ENCODE data around the gene EHMT1.
A peak's percentile ranks its signal among the peaks of the same experiment; 100 is the strongest.
"Not testable (repeated sequence)": the region's sequence is repeated elsewhere in the genome, so short reads cannot be mapped to it uniquely, and the experiment has no call there.

Gene EHMT1

DNA sequence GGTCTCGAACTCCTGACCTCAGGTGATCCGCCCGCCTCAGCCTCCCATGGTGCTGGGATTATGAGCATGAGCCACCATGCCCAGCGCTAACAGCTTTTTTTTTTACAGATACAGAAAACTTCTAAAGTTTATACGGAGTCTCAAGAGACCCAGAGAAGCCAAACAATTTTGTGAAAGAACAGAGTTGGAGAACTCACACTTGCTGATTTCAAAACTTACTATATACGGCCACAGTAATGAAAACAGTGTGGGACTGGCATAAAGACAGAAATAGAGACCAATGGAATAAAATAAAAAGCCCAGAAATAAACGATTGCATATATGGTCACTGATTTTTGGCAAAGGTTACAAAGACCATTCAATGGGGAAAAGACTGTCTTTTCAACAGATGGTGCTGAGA lies 173.1 kb downstream of the EHMT1 start:
- FAIRE-seq = no peak

DNA sequence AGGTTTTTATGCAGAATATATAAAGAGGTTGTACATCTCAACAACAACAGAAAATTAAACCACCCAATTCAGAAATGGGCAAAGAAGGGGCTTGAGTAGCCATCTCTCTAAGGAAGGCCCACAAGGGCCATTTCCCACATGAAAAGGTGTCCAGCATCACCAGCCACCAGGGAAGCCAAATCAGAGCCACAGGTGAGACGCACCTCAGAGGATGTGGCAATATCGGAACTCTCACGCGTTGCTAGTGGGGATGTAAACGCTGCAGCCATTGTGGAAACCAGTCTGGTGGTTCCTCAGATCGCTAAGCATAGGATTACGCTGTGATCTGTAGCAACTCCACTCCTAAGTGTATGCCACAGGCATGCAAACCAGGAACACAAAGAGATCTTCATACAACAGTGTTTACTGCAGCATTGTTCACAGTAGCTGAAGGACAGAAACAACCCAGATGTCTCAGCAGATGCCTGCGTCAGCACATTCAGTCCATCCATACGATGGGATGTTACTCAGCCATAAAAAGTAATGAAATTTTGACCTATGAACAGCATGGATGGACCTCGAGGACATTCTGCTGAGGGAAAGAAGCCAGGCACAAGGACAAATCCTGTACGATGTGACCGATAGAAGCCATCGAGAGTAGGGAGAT lies 174.5 kb downstream of the EHMT1 start:
- FAIRE-seq = no peak

DNA sequence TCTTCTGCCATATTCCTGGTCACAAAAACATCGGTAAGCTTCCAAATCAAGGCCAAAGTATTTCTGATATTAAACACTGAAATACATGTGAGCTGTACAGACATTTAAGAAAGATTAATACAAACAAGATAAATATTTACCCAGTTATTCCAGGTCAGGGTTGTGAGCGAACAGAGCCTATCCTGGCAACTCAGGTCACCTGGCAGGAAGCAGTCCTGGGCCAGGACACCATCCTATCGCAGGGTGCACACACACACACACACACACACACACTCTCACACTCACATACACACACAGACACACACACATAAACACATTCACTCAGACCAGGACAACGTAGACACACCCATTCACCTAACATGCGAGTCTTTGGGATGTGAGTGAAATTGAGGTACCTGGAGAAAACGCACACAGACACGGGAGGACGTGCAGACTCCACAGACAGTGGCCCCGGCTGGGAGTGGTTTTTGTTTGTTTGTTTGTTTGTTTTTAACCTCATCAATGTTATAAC lies 176.4 kb downstream of the EHMT1 start:
- FAIRE-seq = peak; percentile 82

DNA sequence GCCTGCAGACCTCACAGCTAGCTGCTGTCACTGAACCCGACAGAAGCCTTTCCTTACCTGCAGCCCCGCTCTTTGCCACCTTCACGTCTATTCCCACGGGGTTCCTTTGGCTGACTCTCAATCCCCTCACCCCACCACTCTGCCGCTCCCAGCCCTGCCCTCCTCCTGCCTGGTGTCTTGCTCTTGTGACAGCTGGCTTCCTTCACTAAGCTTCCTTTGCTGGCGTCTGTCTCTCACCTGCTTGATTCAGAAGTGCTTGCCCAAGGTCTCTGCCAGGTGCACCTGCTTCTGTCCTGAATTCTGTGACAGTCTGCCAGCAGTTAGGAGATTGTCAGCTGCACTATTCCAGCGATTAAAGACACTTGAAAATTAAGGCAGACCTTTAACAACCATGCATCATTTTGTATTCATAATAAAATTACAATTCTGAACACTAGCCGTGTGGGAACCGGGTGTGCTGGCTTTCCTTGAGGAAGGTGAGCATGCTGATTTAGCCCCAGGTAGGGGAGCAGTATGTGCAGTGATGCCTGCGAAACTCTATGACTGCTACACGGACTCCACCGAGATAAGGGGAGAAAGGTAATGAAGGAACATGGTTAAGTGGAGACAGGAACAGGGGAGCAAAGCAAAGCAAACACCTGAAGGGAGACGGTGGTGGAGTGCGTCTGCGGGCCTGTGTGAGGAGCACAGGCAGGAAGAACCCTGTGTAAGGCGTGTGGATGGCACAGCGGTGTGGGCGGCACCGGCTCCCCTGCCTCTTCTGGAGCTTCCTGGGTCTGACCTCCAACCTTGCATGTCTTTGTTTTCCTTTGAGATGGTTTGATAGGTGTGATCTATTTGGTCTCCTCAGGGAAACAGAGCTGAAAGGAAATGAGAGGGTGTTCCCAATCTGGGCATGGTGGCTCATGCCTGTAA lies 178.7 kb downstream of the EHMT1 start:
- no peak for FAIRE-seq

DNA sequence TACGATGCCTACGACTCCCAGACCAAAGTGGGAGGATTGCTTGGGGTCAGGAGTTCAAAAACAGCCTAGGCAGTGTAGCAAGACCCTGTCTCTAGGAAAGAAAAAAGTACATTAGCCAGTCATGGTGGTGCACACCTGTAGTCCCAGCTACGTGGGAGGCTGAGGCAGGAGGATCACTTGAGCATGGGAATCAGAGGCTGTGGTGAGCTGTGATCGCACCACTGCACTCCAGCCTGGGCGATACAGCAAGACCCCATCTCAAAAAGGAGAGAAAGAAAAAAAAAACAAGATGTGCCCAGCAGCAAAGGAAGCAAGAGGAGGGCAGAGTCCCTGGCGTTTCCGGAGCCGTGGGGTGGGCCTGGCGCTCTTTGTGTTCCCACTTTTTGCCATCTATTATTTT lies 179.3 kb downstream of the EHMT1 start:
- no peak for FAIRE-seq

DNA sequence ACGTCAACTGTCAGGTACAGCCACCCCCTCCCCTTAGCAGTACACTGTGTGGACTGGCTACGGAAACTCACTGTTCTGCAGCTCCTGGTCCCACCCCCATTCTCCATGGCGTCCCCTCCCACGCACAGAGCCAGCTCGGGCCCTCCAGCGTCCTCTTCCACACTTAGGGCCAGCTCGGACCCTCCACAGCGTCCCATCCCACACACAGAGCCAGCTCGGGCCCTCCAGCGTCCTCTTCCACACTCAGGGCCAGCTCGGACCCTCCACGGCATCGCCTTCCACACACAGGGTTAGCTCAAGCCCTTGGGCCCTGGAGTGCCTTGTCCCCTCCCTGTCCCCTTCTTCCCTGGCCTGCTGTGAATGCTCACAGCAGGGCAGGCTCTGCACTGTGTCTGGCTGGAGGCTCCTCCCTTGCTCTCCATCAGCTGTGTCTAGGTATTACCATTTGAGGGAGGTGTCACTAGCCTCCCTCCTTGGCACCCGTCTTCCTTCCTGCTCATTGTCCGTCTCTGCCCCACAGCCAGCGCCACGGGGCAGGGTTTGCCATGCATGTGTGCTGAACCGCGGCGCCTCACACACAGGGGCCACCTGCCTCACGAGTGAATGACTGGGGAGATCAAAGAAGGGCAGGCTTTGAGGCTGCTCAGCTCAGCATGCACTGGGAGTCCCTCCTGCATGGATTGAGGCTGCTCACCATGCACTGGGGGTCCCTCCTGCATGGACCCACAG lies 180.3 kb downstream of the EHMT1 start:
- FAIRE-seq = no peak

DNA sequence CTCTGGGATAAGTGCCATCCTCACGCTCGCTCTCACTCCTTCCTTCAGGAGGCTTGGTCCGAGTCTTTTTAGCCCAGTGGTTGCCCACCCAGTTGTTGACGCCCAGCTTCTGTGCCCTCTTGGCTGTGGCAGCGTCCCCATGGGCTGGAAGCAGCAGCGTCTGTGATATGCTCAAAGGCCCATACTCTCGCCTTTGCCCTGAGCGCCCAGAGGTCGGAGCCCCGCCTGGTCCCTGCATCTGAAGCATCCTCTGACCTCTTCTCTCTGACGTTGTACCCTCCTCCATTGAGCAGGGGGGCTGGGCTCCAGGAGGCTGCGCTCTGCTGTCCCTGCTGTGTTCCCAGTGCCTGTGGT lies 180.8 kb downstream of the EHMT1 start:
- FAIRE-seq = no peak

DNA sequence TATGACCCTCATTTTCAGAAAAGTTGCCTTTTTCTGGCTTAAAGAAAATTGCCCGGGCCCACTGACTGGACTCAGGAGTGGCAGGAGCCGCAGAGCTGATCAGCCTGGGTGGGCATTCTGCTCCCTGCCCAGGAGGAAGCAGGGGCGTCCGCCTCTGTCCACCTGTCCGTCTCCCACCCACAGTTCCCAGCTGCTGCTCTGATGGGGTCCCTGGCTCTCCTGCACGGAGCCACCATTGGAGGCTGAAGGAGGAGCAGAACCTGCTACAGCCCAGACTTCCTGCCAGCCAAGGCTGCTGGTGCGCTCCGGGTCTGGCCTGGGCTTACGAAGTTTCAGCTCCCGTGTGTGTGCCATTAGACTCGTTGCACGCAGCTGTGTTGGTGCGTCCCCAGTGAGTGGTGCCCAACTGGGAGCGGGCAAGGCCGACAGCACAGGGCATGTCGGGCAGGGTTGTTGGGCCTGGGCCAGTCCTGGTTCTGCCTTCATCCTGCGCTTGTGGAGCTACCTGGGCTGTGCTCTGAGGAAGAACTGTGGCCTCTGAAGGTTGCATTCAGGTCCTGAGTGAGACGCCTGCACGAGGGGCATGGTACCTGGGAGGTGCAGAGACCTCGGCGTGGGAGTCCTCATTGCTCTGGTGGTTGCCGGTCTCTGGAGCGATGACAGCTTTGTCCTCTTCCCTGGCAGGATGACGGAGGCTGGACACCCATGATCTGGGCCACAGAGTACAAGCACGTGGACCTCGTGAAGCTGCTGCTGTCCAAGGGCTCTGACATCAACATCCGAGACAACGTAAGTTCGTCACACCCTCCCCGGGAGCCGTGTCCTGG lies 181.6 kb downstream of the EHMT1 start:
- FAIRE-seq = no peak

DNA sequence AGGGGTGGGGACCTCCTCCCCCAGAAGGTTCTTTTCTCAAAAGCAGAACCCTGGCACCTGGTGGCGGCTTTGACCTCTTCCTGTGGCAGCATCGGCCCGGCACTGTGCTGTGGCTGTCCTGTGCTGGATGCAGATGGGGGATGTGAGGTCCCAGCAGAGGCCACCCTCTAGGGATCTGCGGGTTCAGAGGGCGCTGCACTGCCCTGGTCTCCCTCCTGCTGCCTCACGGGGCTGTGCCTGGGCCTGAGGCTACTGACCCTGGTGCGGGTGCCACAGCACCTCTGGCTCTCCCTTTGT lies 182.2 kb downstream of the EHMT1 start:
- no peak for FAIRE-seq

DNA sequence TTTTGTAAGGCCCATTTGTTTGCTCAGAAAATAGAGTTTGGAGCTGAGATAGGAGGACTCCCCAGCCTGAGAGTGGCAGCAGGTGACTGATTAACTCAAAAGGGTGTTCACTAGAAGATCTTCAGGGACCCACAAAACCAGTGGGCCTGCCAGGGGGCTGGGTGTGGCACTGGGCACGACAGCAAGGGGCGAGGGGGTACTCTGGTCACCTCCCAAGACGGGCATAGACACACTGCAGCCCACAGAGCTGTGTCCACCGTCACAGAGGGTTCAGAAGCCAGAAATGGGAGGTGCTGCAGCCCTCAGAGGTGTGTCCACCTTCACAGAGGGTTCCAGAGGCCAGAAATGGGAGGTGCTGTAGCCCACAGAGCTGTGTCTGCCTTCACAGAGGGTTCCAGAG lies 183.2 kb downstream of the EHMT1 start:
- FAIRE-seq = no peak

DNA sequence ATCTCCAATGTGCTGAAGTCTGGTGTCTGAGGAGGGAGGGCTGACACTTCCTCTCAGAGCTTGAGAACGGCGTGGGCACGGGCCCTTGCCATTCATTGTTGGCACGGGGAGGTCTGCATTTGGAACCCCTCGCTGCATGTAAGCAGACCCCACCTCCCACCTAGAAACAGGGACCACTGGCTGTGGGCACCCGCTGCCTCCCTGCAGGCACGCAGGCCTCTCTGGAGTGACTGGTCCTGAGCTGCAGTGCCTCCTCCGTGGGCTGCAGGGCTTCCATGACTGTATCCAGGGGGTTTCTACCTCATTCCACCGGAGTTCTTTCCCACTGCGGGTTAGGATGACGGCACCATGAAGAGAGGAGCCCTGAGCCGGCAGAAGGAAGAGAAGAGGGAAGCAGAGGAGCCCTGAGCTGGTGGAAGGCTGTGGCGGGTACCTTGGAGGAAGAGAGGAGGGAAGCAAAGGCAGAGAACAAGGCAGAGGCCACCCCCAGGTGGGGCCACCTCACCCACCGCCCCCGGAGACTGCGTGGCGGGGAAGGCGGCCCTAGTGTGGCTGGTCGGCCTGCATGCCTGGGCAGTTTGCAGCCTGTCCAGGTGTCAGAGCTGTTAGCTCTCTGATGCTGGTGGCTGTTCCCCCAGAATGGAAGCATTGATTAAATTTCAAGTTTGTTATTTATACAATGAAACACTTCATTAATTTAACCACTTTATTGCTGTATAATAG lies 183.9 kb downstream of the EHMT1 start:
- FAIRE-seq = no peak

DNA sequence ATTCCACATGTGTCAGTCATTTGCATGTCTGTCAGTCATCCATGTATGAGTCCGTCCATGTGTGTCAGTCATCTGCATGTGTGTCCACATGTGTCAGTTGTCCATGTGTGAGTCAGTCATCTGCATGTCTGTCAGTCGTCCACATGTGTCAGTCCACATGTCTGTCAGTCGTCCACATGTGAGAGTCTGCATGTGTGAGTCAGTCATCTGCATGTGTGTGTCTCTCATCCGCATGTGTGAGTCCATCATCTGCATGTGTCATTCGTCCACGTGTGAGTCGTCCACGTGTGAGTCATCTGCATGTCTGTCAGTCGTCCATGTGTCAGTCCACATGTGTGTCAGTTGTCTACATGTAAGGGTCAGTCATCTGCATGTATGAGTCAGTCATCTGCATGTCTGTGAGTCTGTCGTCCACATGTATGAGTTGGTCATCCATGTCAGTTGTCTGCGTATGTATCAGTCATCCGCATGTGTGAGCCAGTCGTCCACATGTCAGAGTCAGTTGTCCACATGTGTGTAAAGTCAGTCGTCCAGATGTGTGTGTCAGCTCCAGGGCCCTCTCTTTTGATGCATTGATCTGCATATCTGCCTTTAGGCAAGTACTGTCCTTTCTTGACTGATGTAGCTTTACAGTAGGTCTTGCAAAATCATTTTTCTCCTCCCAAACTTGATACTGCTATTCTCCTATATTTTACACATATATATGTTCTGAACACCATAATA lies 186.3 kb downstream of the EHMT1 start:
- no peak for FAIRE-seq

DNA sequence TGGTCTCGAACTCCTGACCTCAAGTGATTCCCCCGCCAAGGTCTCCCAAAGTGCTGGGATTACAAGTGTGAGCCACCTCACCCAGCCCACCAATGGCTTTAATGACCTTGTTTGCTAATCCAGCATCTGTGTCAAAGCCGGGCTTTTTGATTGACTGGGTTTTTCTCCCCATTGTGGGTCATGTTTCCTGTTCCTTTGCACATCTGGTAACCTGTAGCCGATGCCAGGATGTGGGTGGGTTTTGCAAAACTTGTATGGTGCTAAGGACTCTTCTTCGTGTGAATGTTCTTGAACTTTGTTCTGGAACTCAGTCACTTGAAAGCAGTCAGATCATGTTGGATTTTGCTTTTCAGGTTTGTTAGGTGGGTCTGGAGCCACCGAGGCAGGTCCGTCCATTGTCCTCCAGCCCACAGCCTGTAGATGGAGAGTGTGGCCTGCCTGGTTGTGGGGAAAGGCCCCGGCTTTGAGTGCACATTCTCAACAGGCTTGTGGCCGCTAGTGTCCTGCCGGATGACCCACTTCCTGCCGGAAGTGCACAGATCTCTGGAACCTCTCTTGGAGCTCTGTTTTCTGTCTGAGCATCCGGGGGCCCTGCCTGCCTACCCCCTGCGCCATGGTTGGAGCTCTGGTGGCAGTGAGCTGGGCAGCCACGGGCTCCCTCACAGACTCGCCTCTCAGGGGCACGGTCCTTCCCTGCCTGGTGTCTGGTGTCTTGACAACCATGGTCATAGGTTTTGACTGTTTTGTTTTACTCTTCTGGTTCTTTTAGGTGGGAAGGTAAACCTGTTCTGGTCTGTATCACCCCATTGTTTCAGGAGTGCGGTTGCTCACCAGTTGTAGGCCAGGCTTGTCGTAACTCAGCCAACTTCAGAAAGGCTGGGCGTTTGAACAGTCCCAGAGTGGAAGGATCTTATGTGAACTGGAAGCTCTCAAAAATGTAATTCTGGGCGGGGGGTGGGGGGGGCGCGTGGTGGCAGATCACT lies 189.2 kb downstream of the EHMT1 start:
- no peak for FAIRE-seq

DNA sequence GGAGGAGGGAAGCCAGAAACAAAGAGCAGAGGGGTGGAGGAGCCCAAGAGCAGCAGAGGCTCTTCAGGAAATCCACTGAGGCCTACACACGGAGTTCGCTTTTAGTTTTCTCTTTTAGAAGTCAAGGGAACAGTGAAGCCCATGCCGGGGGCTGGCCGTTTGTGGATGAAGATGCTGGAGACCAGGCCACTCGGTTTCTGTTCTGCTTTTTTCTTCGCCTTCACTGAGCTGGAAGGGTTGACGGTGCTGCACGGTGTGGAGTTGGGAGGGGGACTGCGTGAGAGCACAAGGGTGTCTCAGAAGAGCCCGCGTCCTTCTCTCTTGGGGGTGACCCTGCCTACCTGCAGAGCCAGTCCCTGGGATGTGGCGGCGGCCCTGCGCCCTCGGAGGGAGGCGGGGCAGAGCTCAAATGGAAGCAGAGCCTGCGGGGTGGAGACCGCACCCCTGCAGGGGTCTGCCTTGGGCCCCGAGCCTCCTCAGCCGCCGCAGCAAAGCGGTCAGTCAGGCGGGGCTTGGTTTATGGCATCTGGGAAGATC lies 190.3 kb downstream of the EHMT1 start:
- FAIRE-seq = no peak

DNA sequence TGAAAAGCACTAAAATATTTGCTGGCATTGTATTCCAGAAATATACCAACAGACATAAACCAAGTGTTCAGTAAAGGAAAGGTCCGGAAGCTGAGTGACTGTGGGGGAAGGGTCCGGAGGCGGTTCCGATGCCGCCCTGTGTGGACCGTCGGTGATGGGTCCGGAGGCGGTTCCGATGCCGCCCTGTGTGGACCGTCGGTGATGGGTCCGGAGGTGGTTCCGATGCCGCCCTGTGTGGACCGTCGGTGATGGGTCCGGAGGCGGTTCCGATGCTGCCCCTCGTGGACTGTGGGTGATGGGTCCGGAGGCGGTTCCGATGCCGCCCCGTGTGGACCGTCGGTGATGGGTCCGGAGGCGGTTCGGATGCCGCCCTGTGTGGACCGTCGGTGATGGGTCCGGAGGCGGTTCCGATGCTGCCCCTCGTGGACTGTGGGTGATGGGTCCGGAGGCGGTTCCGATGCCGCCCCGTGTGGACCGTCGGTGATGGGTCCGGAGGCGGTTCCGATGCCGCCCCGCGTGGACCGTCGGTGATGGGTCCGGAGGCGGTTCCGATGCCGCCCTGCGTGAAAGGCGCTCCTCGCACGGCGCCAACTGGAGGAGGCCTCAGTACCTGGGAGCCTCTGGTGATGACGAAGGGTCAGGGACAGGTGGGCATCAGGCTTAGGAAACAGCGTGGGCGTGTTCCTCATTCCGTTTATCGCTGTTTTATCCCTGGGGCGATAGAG lies 191.1 kb downstream of the EHMT1 start:
- FAIRE-seq = not testable (repeated sequence)

DNA sequence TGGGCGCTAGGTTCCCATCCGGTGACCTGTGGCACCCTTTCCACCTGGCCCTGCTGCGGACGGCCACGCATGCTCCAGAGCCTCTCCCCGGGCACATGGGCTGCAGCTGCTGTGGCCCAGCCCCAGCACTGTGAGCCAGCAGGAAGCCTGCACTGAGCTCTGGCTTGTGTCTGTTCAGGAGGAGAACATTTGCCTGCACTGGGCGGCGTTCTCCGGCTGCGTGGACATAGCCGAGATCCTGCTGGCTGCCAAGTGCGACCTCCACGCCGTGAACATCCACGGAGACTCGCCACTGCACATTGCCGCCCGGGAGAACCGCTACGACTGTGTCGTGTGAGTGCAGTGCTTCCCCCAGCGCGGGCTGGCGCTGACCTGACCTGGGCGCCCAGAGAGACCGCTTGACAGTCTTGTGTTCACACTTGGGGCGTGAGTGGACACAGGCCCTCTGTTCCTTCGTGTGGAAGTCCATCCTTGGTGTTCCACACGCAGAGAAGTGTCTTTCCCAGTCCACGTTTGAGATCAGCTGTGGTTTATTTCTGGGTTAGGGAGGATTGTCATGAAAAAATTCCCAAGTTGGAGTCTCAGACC lies 192.6 kb downstream of the EHMT1 start:
- FAIRE-seq = no peak

DNA sequence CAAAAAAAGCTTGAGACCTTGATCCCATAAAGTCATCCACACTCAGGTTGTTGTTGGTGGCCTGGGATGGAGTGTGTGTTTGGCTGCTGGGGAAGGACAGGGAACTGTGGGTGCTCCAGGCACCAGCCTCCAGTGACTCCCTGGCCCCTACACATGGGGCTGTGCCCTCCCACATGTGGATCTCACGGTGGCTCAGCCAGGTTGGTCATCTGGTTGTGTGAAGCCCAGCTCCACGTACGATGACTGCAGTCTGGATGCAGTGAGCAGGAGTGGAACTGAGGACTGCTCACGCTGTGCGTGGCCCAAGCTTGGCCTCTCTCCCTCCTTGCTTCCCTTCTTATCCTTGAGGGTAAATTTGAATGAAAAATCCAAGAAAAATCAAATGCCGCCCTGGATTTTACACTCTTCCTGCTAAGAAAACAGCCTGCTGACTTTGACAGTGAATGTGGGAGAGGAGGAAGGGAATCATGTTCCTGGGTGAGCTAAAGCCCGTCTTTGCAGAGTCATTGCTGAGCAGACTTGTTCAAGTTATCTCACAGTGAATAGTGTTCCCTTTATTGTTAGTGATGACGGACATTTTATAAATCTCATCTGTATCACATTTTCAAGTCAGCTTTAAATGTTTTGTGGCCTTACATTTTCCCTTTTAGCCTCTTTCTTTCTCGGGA lies 193.7 kb downstream of the EHMT1 start:
- no peak for FAIRE-seq

DNA sequence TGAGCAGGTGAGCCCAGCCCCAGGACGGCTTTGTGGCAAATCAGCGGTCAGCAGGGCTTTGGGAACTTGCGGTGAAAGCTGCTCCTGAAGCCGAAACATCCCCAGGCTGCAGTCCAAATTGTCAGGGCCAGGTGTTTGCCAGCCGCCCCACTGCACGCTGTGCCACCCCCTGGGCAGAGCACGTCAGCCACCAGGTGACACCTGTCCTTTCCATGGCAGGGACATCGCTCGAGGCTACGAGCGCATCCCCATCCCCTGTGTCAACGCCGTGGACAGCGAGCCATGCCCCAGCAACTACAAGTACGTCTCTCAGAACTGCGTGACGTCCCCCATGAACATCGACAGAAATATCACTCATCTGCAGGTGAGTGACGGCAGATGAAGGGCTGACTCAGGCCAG lies 194.4 kb downstream of the EHMT1 start:
- FAIRE-seq = no peak
